LoVo (cell line): ENCODE data around the gene KLKB1.

ENCODE experiments used
- DNase-seq: peaks from one replicate; pipeline ENCODE4 v3.0.0-alpha.2; 2016; ENCODE audit warnings: low spot score

KLKB1 gene

DNA sequence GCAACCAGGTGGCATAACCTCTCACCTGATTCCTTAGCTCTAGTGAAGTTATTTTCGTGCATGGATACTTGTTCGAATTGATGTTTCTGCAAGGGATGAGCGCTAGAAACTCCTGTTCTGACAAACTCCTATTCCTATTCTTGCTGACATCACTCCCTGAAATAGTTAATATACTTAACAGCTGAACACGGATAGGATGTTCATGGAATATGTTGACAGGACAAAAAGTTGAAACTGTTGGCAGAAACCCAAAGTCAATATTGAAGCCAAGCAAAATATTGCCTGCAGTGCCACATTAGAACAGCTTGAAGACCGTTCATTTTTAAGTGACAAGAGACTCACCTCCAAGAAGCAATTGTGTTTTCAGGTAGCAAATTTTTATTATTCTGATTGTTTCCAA is at the start of gene KLKB1:
TSS of gene KLKB1 (plus strand) at position 287 of the 400 bp plus-strand sequence. CDS start 689 bp downstream, outside the sequence.
- no peak for DNase-seq

DNA sequence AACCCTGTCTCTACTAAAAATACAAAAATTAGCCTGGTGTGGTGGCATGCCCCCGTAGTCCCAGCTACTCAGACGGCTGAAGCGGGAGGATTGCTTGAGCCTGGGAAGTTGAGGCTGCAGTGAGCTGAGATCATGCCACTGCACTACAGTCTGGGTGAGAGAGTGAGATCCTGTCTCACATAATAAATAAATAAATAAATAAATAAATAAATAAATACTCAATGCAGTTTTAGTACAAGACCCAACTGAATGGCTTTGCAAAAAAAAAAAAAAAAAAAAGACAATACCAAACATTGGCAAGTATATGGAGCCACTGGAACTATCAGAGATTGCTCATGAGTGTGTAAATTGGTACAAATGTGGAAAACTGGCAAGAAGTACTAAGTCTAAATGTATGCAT is 39.2 kb upstream of the KLKB1 start:
- DNase-seq: no peak

DNA sequence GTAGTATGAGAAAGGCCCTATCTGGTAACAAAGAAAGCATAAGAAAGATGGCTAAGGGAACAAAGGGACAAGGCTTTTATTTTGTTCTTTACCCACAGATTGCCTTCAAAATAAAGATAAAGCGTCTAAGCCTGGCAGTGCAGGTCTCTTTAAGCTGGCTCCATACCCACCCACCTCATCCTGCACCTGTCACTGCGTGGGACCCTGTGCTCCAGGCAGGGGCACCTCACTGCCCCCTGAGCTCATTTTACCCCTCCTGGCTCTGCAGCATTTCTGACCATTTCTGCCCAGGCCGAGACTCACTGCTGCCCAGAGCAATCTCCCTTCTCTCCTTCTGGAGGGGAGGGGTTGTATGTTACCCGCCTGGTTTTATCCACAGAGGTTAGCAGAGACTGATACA is 37.7 kb upstream of the KLKB1 start:
- DNase-seq: no peak

DNA sequence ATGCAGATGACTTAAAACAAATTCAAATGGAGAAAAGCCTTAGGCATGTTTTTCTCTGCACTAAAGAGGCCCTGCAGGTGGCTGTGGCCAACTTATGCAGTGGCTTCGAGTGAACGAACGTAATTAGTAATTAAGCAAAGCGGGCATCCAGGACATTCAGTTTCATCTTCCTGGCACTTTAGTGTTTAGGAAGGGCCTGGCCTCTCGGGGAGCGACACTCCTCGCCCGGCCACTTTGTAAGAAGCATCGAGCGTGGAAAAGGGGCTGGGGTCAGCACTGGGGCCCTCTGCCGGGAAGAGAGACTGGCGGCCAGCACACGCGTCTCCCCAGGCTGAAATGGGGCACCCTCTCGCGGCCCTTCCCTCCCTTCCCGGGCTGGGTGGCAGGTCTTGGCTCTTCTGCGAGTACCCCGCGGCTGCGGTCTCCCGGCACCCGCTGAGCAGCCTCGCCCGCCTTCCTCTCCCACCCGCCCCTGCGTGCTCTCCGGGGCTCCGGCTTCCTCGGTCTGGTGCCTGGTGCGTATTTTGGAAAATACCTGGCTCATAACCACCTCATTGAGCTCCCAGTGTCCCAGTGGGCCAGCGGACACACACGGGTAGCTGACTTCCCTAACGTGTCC is 36.6 kb upstream of the KLKB1 start:
- DNase-seq: no peak

DNA sequence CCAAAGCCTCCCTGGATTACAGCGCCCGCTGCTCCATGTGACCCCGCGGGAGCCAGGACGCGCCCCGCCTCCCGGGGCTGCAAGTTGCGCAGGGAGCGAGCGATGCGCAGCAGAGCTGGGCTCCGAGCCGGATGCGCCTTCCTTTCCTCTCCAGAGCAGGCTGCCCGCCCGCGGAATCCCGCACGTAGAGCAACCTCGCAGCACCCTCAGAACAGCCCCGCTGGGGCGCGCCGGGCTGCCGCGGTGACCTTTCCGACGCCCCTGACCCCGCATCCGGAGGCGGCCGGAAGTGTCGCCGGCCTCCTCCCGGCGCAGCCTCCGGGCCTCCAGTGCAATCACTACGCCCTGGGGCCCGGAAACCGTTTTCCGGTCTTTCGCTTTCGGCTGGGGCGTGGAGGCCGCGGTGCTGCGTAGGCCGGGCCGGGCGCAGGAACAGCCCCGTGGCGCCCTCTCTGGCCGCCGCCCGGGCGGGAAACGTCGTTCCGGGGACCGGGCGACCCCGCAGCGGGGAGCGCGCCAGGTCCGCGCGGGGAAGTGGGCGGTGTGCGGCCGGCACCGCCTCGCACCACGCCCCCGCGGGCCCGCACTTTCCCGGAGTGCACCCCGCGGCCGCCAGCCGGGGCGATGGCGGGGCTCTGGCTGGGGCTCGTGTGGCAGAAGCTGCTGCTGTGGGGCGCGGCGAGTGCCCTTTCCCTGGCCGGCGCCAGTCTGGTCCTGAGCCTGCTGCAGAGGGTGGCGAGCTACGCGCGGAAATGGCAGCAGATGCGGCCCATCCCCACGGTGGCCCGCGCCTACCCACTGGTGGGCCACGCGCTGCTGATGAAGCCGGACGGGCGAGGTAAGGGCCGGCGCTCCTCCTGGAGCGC is 35.9 kb upstream of the KLKB1 start, which contains the start of gene CYP4V2:
TSS of gene CYP4V2 (plus strand) at position 368 of the 866 bp plus-strand sequence. CDS start at position 625, 257 bp downstream.
- peak; percentile 80 for DNase-seq

DNA sequence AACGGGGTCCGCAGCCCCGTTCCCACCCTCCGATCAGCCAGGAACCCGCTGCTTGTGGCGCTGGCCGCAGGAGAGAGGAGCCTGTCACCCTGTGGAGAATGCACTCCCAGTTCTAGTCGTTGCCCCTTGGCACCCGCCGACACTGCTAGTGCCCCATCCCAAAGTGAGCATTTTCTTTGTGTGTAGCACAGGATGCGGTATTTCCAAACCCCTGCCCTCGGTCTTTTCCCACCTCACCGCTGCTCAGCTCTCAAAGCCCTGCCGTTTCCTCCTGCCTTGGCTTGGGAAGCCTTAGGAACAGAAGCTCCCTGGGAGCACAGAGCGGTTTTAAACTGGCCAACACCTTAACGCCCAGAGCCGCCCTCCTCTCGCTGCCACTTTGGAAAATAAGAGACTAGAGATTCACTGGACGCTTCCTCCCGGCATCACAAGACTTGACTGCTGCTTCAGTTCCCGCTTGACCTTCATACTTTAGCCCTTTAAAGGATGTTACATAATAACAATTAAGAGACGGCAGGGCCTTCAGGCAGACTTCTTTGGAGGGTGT is 35.2 kb upstream of the KLKB1 start:
- peak; percentile 33 for DNase-seq

DNA sequence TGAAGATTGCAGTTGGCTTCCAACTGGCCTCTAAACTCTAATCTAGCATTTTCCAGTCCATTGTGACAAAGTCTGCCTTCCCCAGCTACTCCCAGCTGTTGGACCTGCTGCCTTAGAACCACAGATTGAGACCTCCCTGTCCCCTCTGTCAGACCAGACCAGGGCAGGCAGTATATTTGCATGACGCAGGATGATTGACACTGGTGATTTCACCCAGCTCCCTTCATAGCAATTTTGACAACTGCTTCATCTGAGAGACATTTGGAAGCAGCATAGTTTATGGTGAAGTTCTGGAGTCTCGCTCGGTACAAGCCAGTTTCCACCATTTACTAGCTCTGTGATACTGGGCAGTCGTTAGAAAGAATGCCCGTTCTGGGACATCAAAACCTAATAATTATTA is 33.5 kb upstream of the KLKB1 start:
- no peak for DNase-seq

DNA sequence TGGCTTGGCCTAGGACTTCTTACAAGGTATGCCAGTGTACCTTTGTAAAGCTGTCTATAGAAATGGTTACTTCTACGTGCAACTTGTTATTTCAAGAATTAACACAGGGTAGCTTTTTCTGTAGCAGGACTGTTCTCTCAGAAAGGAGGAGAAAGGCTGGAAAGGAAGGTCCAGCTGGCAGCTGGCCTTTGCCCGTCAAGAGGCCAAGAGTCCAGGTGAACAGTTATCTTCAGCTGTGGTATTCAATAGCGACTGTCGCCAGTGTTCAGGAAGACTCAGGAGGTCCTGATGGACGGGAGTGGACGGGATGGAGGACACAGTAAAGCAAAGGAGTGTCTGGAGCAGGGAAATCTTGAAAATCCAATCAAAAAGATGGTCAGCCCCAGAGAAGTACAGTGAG is 31.2 kb upstream of the KLKB1 start:
- no peak for DNase-seq

DNA sequence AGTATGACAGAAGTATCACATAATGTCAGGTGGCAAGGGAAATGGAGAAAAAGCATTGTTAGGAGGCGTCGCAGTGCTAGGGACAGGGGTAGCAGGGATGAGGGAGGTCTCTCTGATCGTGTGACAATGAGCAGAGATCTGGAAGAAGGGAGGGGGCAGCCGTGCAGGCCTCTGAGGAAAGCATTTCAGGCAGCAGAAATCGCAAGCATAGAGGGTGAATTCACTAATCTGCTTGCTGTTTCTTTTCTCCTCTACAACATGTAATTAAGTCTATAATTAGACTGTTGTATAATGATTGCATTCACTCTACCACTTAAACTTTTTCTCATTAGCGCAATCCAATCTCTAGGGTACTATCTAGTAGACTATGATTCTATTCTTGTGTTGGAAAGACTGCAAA is 26.8 kb upstream of the KLKB1 start:
- DNase-seq: no peak

DNA sequence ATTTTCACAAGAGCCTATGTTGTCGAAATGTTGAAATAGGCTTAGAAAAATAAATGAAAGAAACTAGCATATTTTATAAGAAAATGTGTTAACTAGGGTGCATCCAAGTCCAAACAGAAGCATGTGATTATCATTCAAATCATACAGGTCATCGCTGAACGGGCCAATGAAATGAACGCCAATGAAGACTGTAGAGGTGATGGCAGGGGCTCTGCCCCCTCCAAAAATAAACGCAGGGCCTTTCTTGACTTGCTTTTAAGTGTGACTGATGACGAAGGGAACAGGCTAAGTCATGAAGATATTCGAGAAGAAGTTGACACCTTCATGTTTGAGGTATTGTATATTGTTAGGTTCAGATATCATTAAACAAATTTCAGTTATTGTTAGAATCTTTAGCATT is 26.3 kb upstream of the KLKB1 start:
- no peak for DNase-seq

DNA sequence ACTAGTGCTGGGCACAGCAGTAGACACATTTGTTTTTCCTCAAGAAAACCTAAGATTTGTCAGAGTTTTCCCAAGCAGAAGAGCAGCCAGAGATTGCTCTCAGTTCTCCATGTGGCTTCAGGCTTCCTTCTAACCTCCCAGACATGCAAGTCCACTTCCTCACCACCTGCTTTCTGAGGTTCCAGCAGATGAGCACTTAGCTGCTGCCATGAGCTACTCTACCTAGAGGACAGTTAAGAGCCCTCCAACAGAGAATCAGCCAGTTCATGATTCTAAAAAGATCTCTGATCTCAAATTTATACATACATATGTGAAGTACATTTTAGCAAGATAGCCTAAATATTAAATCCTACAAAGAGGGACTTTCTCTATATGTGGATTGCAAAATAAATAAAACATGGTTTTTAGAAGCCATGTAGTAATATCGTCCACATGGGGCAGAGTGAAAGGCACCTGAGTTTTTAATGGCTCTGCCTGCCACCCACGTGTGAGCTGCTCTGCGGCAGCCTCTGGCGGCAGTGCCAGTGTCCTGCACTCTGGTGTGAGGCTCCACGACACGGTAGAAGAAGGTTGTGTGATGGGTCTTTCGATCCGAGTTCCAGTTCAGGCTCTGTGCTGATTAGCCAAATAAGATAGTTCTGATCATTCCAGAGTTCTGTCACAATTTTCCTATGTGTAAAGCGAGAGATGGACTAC is 25.6 kb upstream of the KLKB1 start:
- DNase-seq: no peak

DNA sequence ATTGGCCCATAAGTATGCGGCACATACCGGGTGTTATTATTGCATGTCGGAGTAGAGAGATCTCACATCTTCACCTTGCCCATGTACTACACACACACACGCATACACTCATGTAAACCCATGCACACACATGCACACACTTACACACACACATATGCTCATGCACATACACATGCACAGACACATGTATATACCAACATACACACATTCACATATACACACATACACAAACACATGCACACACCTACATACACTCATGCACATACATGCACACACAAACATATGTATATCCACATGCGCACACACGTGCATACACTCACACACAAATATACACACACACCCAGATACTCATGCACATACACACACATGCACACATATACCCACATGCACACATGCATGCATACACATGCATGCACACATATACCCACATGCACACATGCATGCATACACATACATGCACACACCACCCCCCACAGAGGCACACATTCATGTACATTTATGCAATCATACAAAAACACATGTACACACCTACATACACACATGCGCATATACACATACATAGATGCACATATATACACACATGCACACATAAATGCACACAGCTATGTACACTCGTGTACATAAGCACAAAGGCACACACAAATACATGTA is 24.7 kb upstream of the KLKB1 start:
- no peak for DNase-seq

DNA sequence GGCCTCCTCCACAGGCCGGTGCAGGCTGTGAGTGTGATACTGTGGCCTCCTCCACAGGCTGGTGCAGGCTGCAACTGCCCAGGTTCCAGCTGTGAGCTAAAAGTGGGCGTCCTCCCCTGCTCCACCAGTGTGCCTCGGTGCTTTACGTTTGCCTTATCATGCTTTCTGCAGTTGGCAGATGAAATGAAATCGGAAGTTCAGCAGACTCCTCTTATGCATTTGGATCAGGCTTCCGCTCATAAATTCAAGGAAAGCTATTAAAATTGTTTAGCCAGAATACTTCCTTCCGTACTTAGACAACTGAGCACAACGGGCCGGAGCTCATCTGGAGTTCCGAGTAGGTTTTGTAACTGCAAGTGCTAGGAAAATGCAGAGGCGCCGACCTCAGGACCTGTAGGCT is 23.9 kb upstream of the KLKB1 start:
- no peak for DNase-seq

DNA sequence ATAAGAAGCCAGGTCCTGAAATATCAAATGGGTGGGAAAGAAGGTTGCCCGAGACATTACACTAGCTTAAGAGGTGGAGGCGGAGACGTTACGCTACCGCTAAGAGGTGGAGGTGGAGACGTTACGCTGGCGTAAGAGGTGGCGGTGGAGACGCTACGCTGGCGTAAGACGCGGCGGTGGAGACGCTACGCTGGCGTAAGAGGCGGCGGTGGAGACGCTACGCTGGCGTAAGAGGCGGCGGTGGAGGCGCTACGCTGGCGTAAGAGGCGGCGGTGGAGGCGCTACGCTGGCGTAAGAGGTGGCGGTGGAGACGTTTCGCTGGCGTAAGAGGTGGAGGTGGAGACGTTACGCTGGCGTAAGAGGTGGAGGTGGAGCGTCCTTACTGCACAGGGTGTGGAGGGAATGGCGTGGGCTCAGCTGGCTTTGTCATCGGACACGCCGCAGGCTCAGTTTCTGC is 23.2 kb upstream of the KLKB1 start:
- no peak for DNase-seq

DNA sequence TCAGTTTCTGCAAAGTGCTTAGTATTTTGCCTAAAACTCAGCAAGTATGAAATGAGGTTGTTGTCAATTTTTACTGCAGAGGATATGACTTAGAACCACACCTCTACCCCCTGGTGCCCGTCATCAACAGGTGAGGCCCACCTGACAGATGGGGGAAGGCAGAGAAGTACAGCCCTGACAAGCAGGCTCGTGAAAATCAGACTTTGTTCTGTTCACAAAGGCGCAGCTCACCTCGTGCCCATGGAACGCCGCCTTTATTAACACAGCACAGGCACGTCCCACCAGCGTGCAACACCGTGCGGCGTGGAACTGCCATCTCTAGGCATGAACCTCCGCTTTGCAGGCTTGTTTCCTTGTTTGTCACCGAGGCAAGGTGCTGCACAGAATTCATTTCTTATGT is 22.6 kb upstream of the KLKB1 start:
- no peak for DNase-seq

DNA sequence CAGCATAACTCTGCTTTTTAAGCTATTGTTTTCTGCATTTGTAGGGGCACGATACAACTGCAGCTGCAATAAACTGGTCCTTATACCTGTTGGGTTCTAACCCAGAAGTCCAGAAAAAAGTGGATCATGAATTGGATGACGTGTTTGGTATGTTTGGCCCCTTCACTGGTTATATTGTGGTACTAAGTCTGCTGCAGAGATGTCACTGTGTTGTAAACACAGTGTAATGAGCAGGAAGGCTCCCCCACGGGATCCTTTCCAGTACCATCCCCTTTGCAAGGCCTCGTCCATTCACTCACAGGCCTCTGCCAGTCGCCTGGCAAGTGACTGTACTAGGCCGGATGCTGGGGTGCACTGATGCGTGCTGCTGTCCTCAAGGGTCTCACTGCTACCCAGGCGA is 22.2 kb upstream of the KLKB1 start:
- no peak for DNase-seq

DNA sequence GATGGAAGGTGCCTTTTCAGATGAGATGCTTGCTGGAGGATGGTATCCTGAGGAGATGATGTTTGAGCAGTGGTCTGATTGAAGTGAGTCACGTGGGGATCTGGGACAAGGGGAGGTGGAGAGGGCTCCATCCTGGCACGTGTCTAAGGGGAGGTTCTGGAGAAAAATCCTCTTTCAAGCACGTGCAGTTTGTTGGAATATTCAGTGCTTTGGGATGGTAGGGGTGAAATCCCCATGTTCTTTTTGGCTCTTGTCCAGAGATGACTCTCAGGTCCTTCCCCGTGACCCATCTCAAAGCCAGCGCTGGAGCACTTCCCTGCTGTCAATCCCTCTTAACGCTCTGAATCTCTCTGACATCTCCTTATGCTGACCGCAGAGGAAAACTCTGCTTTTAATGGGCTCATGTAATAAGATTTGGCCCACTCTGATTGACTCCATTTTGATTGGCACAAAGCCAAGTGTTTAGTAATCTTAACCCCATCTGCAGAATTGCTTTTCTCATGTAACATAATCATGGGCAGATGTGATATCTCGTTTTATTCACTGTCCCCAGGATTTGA is 10.8 kb upstream of the KLKB1 start:
- DNase-seq: no peak

DNA sequence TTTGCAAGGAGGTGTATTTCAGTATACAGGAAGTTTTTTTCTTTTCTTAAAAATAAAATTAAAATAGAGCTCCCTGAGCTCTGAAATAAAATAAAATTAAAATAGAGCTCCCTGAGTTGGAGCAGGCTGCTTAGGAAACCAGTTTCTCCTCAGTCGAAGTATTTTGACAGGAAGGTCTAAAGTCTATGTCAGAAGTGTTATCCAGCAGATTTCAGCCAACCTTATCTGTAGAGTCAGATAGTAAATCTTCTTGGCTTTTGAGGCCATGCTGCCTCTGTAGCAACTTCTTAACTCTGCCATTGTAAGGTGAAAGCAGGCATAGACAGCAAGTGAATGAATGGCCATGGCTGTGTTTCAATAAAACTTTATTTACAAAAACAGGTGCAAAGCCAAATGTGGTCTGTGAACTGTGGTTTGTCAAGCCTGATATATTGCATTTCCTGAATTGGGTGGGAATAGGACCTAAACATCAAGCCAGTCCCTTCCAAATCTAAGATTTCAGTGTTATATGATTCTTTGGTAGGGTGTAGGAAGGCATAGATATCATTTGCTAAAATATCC is 9.5 kb upstream of the KLKB1 start:
- no peak for DNase-seq

DNA sequence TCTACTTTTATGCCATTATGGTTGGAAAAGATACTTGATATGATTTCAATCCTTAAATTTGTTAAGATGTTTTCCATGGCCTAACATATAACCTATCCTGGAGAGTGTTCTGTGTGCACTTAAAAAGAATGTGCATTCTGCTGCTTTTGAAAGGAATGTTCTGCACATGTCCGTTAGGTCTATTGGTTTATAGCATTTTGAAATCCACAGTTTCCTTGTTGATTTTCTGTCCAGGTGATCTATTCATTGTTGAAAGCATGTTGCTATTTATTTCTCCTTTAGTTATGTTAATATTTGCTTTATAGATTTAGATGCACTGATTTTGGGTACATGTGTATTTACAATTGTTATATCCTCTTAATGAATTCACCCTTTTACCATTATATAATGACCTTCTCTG is 5.7 kb upstream of the KLKB1 start:
- no peak for DNase-seq

DNA sequence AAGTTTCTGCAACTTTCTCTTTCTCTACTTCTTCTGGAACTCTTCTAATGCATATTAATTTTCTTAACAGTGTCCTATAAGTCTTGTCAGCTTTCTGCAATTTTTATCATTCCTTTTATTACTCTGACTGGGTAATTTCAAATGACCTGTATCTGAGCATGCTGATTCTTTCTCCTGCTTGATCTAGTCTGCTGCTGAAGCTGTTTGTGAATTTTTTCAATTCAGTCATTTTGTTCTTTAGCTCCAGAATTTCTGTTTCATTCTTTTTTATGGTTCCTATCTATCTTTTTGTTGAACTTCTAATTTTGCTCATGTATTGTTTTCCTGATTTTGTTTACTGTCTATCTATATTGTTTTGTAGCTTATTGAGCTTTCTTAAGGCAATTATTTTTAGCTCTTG is 1.5 kb upstream of the KLKB1 start:
- DNase-seq: no peak

DNA sequence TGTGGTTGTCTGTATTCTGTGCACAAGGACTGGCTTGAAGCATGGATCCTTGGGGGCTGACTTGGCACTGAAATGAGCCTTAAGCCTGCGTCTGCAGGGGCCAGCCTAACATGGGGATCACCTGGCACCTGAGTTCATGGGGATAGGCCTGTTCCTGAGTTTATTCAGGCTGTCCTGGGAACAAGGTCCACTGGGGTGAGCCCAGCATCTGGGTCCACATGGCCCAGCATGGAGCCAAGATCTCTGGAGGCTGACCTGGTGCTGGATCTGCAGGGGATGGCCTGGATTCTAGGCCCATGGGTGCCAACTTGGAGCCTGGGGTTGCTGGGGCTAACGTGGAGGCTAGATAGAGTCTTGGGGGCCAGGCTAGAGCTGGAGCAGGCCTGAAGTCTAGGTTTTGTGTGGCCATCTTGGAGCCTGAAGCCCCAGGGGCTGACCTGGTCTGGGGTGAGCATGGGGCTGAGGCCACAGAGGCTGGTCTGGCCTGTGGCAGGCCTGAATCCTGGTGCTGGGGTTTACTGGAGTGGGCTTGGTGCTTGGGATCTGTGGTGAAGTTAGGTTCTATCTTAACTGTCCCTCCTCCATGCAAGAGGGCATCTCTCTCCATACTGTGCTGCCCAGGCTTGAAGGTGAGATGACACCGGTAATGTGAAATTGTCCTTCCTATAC is 652 bp upstream of the KLKB1 start:
- no peak for DNase-seq
